ENCODE results near the gene SNTG2. TPM values are rescaled to one million over a fixed set of nuclear protein-coding genes. Genes with fewer than 3 reads are reported as not detected.

The SNTG2 gene
- total RNA-seq, 1 donor from 2014 or later = not detected

DNA sequence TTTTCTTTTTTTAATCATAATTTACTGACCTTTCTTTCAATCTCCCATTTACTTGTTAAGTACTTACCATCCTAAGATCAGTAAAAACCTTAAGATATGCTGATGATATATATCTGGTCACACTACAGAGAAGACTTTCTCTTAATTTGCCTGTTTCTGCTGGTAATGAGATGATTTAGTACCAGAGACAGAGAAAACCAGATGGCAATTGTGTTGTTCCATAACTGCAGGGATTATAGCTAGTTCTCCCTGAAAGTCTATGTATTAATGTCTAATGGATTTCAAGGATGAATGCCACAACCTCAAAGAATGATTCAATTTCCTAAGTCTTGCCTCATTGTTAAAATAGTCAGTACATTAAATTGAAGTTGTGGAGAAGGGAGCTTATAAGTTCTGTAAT, 40.3 kb downstream of the SNTG2 start:
- H3K27ac Mint-ChIP-seq = no peak overlapping the region
- H3K4me1 Mint-ChIP-seq (ENCODE audit: low read depth) = no peaks in the 10 kb centered on the region
- no peaks in the 10 kb centered on the region for H3K36me3 Mint-ChIP-seq (ENCODE audit: low read depth)
- H3K4me3 Mint-ChIP-seq (ENCODE audit: low read depth) = no peak overlapping the region
- intact Hi-C loops (cut with micrococcal nuclease) = no loop called here
- H3K9me3 Mint-ChIP-seq = no peaks in the 10 kb centered on the region
- DNase-seq (ENCODE audit: low spot score) = no peak
- H3K27me3 Mint-ChIP-seq (ENCODE audit: low read depth) = peaks cover 3% of the 10 kb centered on the region

DNA sequence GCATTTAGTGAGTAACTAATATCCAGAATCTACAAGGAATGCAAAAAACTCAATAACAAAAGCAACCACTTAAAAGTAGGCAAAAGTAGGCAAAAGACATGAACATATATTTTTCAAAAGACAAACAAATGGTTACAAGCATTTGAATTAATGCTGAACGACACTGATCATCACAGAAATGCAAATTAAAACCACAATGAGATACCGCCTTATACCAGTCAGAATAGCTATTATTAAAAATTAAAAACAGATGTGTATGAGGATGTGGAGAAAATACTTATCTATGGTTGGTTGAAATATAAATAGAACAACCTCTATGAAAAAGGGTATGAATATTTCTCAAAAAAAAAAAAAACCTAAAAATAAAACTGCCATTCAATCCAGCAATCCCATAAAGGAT, 51.7 kb downstream of the SNTG2 start:
- H3K27me3 Mint-ChIP-seq (ENCODE audit: low read depth) = peaks cover 3% of the 10 kb centered on the region
- no peaks in the 10 kb centered on the region for H3K9me3 Mint-ChIP-seq
- DNase-seq (ENCODE audit: low spot score) = no peak
- no peak overlapping the region for H3K27ac Mint-ChIP-seq
- intact Hi-C loops (cut with micrococcal nuclease) = no loop called here
- no peaks in the 10 kb centered on the region for H3K36me3 Mint-ChIP-seq (ENCODE audit: low read depth)
- H3K4me1 Mint-ChIP-seq (ENCODE audit: low read depth) = no peaks in the 10 kb centered on the region
- no peak overlapping the region for H3K4me3 Mint-ChIP-seq (ENCODE audit: low read depth)

DNA sequence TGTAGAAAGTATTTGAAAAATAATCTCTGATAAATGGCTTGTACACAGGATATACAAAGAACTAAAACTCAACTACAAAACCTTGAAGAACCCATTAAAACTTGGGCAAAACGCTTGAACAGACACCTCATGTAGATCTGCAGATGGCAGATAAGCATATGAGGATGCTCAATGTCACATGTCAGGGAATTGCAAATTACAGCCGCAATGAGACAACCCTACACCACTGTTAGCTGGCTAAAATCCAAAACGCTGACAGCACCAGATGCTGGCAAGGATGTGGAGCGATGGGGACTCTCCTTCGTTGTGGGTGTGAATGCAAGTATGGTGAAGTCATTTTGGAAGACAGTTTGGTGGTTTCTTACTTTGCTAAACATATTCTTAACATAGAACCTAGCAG, 53.7 kb downstream of the SNTG2 start:
- DNase-seq (ENCODE audit: low spot score) = no peak
- Mint-ChIP-seq H3K36me3 (ENCODE audit: low read depth) (no peaks in the 10 kb centered on the region), H3K4me3 (ENCODE audit: low read depth) (no peak overlapping the region), H3K9me3 (no peaks in the 10 kb centered on the region), H3K4me1 (ENCODE audit: low read depth) (no peaks in the 10 kb centered on the region), H3K27me3 (ENCODE audit: low read depth) (peaks cover 2% of the 10 kb centered on the region), H3K27ac (no peak overlapping the region)
- intact Hi-C loops (cut with micrococcal nuclease) = no loop called here

DNA sequence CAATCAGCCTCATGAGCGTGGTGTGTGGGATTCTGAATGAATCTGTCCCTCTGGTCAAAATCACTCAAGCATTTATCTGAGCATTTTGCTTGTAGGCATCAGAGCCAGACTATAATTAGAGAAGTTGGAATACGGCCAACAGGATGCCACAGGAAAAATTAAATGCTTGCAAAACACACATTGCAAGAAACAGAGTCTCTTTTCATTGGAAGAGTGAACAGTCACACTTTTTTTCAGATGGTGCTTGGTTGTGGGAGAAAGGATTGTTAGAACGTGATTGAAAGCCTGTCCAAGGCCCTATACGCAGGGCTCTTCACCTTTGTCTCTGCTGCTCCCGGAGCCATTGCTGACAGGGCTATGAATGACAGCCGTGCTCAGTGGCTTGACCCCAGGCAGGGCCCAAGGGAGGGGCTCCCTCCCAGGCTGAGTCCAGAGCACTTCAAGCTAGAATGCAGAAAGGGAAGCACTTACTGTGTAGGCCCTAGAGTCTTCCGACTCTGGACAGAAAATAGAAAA, 59.8 kb downstream of the SNTG2 start:
- Mint-ChIP-seq H3K27me3 (ENCODE audit: low read depth) (peaks cover 9% of the 10 kb centered on the region), H3K27ac (no peak overlapping the region), H3K36me3 (ENCODE audit: low read depth) (no peaks in the 10 kb centered on the region), H3K9me3 (no peaks in the 10 kb centered on the region), H3K4me3 (ENCODE audit: low read depth) (no peak overlapping the region), H3K4me1 (ENCODE audit: low read depth) (no peaks in the 10 kb centered on the region)
- intact Hi-C loops (cut with micrococcal nuclease) = no loop called here
- no peak for DNase-seq (ENCODE audit: low spot score)

DNA sequence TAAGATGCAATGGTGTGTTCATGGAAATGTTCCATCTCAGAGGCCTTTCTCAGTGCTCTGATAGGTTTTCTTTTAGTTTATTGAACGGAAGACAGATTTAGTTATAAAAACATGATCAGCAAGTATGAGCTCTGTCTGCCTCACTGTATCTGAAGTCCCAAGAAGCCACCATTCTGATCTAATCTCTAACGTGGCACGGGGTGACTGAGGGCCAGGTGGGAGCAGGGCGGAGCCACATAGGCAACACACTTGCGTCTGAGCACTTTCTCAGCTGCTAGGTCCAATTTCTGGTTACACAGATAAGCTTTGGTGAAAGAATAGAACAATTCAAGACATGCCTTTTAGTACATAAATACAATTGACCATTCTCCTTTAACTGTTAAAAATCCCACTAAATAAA, 60.4 kb downstream of the SNTG2 start:
- Mint-ChIP-seq H3K27me3 (ENCODE audit: low read depth) (peaks cover 9% of the 10 kb centered on the region), H3K36me3 (ENCODE audit: low read depth) (no peaks in the 10 kb centered on the region), H3K4me1 (ENCODE audit: low read depth) (no peaks in the 10 kb centered on the region), H3K27ac (no peak overlapping the region), H3K9me3 (no peaks in the 10 kb centered on the region), H3K4me3 (ENCODE audit: low read depth) (no peak overlapping the region)
- DNase-seq (ENCODE audit: low spot score) = no peak
- intact Hi-C loops (cut with micrococcal nuclease) = no loop called here

DNA sequence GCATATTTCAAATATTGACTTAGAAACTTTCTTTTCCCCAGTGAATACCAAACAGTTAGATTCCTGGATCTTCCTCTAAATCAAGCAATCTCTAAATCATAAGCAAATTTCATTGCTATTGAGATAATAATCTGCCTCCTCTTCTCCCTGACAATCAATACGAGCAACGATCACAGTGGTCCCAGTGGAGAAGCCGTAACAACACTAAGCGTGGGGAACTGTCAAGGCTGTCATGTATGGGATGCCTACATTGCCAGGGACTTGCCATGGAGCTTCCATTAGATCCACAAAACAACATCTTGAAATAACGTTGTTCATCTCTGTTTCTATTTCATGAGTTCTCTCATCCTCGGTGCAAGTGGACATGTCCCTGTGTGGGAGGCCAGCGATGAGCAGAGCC, 61.3 kb downstream of the SNTG2 start:
- intact Hi-C loops (cut with micrococcal nuclease) = no loop called here
- no peaks in the 10 kb centered on the region for H3K9me3 Mint-ChIP-seq
- H3K27ac Mint-ChIP-seq = no peak overlapping the region
- no peaks in the 10 kb centered on the region for H3K36me3 Mint-ChIP-seq (ENCODE audit: low read depth)
- H3K4me3 Mint-ChIP-seq (ENCODE audit: low read depth) = no peak overlapping the region
- no peaks in the 10 kb centered on the region for H3K4me1 Mint-ChIP-seq (ENCODE audit: low read depth)
- peaks cover 9% of the 10 kb centered on the region for H3K27me3 Mint-ChIP-seq (ENCODE audit: low read depth)
- no peak for DNase-seq (ENCODE audit: low spot score)

DNA sequence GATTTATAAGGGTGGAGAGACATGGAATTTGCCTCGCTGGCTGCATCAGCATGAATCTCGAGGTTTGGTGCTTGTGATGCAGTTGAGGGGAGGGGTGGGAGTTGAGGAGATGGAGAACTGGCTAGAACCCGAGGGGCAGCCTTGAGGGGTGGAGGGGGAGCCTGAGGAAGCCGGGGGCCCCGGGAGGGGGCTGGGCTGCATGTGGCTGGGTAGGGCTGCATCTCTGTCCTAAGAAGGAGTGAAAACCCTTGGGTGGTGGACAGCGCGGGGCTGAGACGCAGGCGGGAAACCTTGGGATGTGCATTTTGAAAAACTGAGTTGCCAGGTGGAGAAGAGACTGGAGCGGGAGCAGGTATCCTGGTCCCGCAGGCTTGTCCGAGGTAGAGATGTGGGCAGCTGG, 64.2 kb downstream of the SNTG2 start:
- no peaks in the 10 kb centered on the region for H3K4me1 Mint-ChIP-seq (ENCODE audit: low read depth)
- H3K36me3 Mint-ChIP-seq (ENCODE audit: low read depth) = no peaks in the 10 kb centered on the region
- H3K27ac Mint-ChIP-seq = no peak overlapping the region
- no peak for DNase-seq (ENCODE audit: low spot score)
- no peak overlapping the region for H3K4me3 Mint-ChIP-seq (ENCODE audit: low read depth)
- peaks cover 7% of the 10 kb centered on the region for H3K27me3 Mint-ChIP-seq (ENCODE audit: low read depth)
- intact Hi-C loops (cut with micrococcal nuclease) = no loop called here
- H3K9me3 Mint-ChIP-seq = no peaks in the 10 kb centered on the region

DNA sequence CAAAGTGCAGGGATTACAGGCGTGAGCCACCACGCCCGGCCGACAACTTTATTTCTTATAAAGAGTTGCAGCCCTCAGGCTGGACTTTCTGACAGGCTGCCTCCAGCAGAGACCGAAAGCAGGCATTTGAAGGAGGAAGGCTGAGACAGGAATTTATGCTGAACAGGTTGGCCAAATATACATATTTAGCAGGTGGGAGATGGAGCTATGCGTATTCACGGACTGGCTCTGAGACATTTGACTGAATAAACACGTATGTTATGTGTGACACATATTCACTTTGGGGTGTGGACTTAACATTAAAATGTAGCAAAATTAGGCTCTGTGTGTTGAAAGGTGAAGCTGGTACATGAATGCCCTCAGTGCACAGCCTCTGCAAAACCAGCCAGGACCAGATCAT, 65.9 kb downstream of the SNTG2 start:
- DNase-seq (ENCODE audit: low spot score) = no peak
- Mint-ChIP-seq H3K36me3 (ENCODE audit: low read depth) (no peaks in the 10 kb centered on the region), H3K27ac (no peak overlapping the region), H3K9me3 (no peaks in the 10 kb centered on the region), H3K4me1 (ENCODE audit: low read depth) (no peaks in the 10 kb centered on the region), H3K4me3 (ENCODE audit: low read depth) (no peak overlapping the region), H3K27me3 (ENCODE audit: low read depth) (no peaks in the 10 kb centered on the region)
- intact Hi-C loops (cut with micrococcal nuclease) = no loop called here

DNA sequence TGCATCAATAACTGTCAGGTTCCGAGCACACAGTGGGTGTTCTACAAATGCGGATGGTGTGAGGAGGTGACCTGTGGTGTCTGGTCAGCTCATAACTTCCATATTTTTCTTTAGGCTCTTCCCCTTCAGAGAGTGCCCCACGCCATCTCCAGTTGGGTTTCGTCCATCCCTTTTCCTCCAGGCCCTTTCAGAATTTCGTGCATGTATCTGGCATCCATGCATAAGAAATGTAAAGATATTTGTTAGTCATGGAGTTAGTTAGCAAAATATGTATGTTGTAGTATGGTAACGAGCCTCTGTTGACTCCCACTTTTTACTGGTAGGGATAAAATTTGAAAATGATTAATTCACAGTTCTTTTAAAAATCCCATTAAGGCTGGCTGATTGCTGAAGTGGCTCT, 67.2 kb downstream of the SNTG2 start:
- no peaks in the 10 kb centered on the region for H3K36me3 Mint-ChIP-seq (ENCODE audit: low read depth)
- no peaks in the 10 kb centered on the region for H3K9me3 Mint-ChIP-seq
- intact Hi-C loops (cut with micrococcal nuclease) = no loop called here
- H3K27me3 Mint-ChIP-seq (ENCODE audit: low read depth) = no peaks in the 10 kb centered on the region
- no peak overlapping the region for H3K27ac Mint-ChIP-seq
- no peak overlapping the region for H3K4me3 Mint-ChIP-seq (ENCODE audit: low read depth)
- no peak for DNase-seq (ENCODE audit: low spot score)
- H3K4me1 Mint-ChIP-seq (ENCODE audit: low read depth) = no peaks in the 10 kb centered on the region

DNA sequence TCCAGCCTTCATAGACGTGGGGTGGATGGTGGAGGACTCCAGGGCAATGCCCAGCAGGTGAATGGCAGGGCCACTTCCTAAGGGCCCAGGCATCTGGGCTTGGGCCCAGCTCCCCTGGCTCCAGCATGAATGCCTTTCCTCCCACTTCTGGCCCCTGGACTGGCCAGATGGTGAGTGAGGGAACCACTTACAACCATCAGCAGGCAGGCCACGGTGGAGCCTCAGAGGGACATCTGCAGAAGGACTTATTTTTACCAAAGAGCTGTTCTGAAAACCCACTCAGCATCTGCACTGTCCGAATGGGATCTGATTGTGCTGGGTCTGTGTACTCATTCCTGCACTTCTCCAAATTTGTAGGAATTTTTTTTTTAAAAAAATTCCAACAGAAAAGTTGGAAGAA, 69.6 kb downstream of the SNTG2 start:
- intact Hi-C loops (cut with micrococcal nuclease) = no loop called here
- H3K4me3 Mint-ChIP-seq (ENCODE audit: low read depth) = no peak overlapping the region
- H3K27me3 Mint-ChIP-seq (ENCODE audit: low read depth) = no peaks in the 10 kb centered on the region
- H3K9me3 Mint-ChIP-seq = no peaks in the 10 kb centered on the region
- no peak overlapping the region for H3K27ac Mint-ChIP-seq
- no peaks in the 10 kb centered on the region for H3K4me1 Mint-ChIP-seq (ENCODE audit: low read depth)
- no peaks in the 10 kb centered on the region for H3K36me3 Mint-ChIP-seq (ENCODE audit: low read depth)
- no peak for DNase-seq (ENCODE audit: low spot score)

DNA sequence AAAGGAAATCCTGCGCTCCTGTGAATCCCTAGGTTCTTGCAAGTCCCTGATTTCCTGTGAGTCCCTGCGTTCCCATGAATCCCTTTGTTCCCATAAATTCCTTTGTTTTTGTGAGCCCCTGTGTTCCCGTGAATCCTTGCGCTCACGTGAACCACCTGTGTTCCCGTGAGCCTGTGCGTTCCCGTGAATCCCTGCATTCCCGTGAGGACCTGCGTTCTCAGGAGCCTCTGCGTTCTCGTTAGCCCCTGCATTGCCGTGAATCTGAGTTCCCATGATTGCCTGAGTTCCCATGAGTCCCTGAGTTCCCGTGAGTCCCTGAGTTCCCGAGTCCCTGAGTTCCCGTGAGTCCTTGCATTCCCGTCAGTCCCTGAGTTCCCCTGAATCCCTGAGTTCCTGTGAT, 71.5 kb downstream of the SNTG2 start:
- Mint-ChIP-seq H3K27me3 (ENCODE audit: low read depth) (peaks cover 2% of the 10 kb centered on the region), H3K27ac (no peak overlapping the region), H3K36me3 (ENCODE audit: low read depth) (no peaks in the 10 kb centered on the region), H3K4me3 (ENCODE audit: low read depth) (no peak overlapping the region), H3K9me3 (no peaks in the 10 kb centered on the region), H3K4me1 (ENCODE audit: low read depth) (no peaks in the 10 kb centered on the region)
- intact Hi-C loops (cut with micrococcal nuclease) = no loop called here
- DNase-seq (ENCODE audit: low spot score) = no peak

DNA sequence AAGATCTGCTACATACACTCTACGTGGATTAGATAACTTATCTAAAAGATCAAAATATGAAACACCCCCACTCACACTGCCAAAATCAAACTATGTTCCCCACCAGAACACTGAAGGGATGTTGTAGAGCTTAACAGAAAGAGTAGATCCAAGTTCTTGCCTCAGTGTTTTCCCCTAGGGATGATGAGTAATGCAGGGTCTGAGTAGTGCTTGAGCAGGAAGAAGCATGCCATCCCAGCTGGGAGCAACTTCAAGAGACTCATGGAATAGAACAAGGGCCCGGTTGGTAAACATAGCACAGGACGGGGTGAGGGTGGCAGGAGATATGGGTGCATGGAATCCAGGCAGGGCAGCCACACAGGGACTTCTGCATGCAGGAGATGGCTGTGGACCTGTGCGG, 74.3 kb downstream of the SNTG2 start:
- no peak overlapping the region for H3K27ac Mint-ChIP-seq
- no peak for DNase-seq (ENCODE audit: low spot score)
- H3K4me3 Mint-ChIP-seq (ENCODE audit: low read depth) = no peak overlapping the region
- no peaks in the 10 kb centered on the region for H3K4me1 Mint-ChIP-seq (ENCODE audit: low read depth)
- intact Hi-C loops (cut with micrococcal nuclease) = no loop called here
- H3K36me3 Mint-ChIP-seq (ENCODE audit: low read depth) = no peaks in the 10 kb centered on the region
- H3K9me3 Mint-ChIP-seq = no peaks in the 10 kb centered on the region
- H3K27me3 Mint-ChIP-seq (ENCODE audit: low read depth) = peaks cover 2% of the 10 kb centered on the region

DNA sequence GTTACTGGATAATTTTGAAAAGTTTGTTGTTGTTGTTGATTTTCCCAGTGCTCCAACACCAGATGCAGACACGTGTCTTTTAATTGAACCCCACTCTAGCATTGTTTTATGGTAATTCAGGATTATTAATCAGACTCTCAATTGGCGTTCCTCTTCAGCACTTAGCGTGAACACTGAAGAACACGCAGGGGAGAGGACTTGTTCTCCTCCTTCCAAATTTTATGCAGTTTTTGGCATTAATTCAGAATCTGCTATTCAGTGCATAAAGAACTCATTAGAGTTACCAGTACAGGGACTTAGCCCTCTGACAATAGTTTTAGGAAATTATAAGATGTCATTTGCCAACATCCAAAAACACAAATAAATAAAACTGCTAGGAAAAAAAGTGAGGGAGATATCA, 75.5 kb downstream of the SNTG2 start:
- no peaks in the 10 kb centered on the region for H3K36me3 Mint-ChIP-seq (ENCODE audit: low read depth)

DNA sequence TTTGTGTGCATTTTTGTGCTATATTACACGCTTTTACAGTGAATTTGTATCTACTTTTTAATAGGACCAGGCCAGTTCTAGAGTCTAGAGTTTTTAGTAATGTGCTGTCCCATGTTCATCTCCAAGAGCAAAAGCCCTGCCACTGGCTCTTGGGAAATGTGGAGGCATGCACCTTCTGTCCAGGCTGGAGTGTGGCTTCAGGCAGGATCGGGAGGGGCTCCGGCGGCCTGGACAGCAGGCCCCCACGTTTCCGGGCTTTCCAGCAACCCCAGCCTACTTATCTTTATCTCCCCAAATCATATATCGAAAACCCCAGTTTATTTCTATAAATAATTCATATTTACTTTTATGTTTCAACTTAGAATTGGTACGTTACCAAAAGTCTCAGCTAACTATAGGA, 78.2 kb downstream of the SNTG2 start:
- intact Hi-C loops (cut with micrococcal nuclease) = no loop called here
- DNase-seq (ENCODE audit: low spot score) = no peak
- Mint-ChIP-seq H3K4me3 (ENCODE audit: low read depth) (no peak overlapping the region), H3K27ac (no peak overlapping the region), H3K9me3 (no peaks in the 10 kb centered on the region), H3K36me3 (ENCODE audit: low read depth) (no peaks in the 10 kb centered on the region), H3K4me1 (ENCODE audit: low read depth) (no peaks in the 10 kb centered on the region), H3K27me3 (ENCODE audit: low read depth) (peaks cover 2% of the 10 kb centered on the region)

More for the DNA sequence above, 75.5 kb downstream of the SNTG2 start:
- Mint-ChIP-seq H3K4me3 (ENCODE audit: low read depth) (no peak overlapping the region), H3K9me3 (no peaks in the 10 kb centered on the region), H3K27me3 (ENCODE audit: low read depth) (peaks cover 2% of the 10 kb centered on the region), H3K27ac (no peak overlapping the region), H3K4me1 (ENCODE audit: low read depth) (no peaks in the 10 kb centered on the region)
- no peak for DNase-seq (ENCODE audit: low spot score)
- intact Hi-C loops (cut with micrococcal nuclease) = no loop called here

Measured in activated T-helper 2 cell treated with anti-CD3 and anti-CD28 coated beads, Interferon-gamma antibody, Interleukin-2, Interleukin-4, amounts not matched to agents 10 μg/mL and 5 μg/mL and 100 μg/mL, durations not matched to agents 14 hours and 24 hours and 36 hours (primary cell).